OCI-LY7 (cell line): ENCODE measurements around the gene REST. TPM values are rescaled to one million over a fixed set of nuclear protein-coding genes. Genes with fewer than 3 reads are reported as not detected.

Experiments
- BruUV-seq: library from RNA; stranded (reverse); fragments of 400-500 nt; replicated peaks from 2 replicates; lab custom pipeline; 2021; lab: Mats Ljungman, UMichigan
- CTCF ChIA-PET: fragments of 300-600 bp; sonication (Branson Sonifier 250); formaldehyde crosslinking; loops from one replicate; lab custom pipeline; 2022; ENCODE audit warnings: antibody characterized with exemption; ENCODE audit not compliant: unreplicated experiment; lab: Charles Lee
- POLR2A ChIA-PET: fragments of 300-600 bp; sonication (Branson Sonifier 250); formaldehyde crosslinking; loops from one replicate; lab custom pipeline; 2022; ENCODE audit warnings: antibody characterized with exemption; lab: Charles Lee
- DNase-seq: peaks from one replicate; pipeline ENCODE4 v3.0.0-alpha.2; 2015; ENCODE audit warnings: low spot score
- H2AFZ ChIP-seq: fragments of 200-600 bp; sonication (generic), shearing (Covaris generic); 2 replicates; pipeline ENCODE4 v1.6.1; 2014; ENCODE audit warnings: mild to moderate bottlenecking, antibody characterized with exemption, low read length, moderate library complexity
- H3K27ac ChIP-seq: fragments of 200-600 bp; sonication (generic); 2 replicates; pipeline ENCODE4 v1.5.1; 2014; ENCODE audit warnings: mixed run types, low read depth, mild to moderate bottlenecking, moderate library complexity, low read length, inconsistent platforms; ENCODE audit not compliant: poor library complexity, severe bottlenecking
- H3K36me3 ChIP-seq: fragments of 200-600 bp; sonication (generic); 2 replicates; pipeline ENCODE4 v1.6.1; 2014; ENCODE audit warnings: mild to moderate bottlenecking, antibody characterized with exemption, low read length, moderate library complexity, mixed read lengths; ENCODE audit not compliant: insufficient read depth
- H3K4me1 ChIP-seq: fragments of 200-600 bp; sonication (generic); 2 replicates; pipeline ENCODE4 v1.5.1; 2014; ENCODE audit warnings: mild to moderate bottlenecking, low read length; ENCODE audit not compliant: insufficient read depth, poor library complexity, severe bottlenecking
- H3K4me2 ChIP-seq: fragments of 200-600 bp; sonication (generic); 2 replicates; pipeline ENCODE4 v1.6.1; 2014; ENCODE audit warnings: mild to moderate bottlenecking, low read length
- H3K4me3 ChIP-seq: fragments of 200-600 bp; sonication (generic); 2 replicates; pipeline ENCODE4 v1.5.1; 2014; ENCODE audit warnings: mild to moderate bottlenecking, low read depth, low read length; ENCODE audit not compliant: poor library complexity, severe bottlenecking
- H3K79me2 ChIP-seq: fragments of 200-600 bp; sonication (generic); 2 replicates; pipeline ENCODE4 v1.6.1; 2016; ENCODE audit warnings: low read depth, mild to moderate bottlenecking, low read length, moderate library complexity, mixed read lengths; ENCODE audit not compliant: insufficient read depth
- H3K9me2 ChIP-seq: fragments of 200-600 bp; sonication (generic); 2 replicates; pipeline ENCODE4 v1.6.1; 2016; ENCODE audit warnings: mild to moderate bottlenecking, low read length, mixed read lengths; ENCODE audit not compliant: insufficient read depth
- H3K9me3 ChIP-seq: fragments of 200-600 bp; sonication (generic); 2 replicates; pipeline ENCODE4 v1.6.1; 2014; ENCODE audit warnings: mild to moderate bottlenecking, mixed run types, low read length, mixed read lengths
- H4K20me1 ChIP-seq: fragments of 200-600 bp; sonication (generic); 2 replicates; pipeline ENCODE4 v1.6.1; 2014; ENCODE audit warnings: mild to moderate bottlenecking, antibody characterized with exemption, low read length, moderate library complexity, mixed read lengths; ENCODE audit not compliant: insufficient read depth
- CTCF ChIP-seq: fragments of 200-600 bp; sonication (generic); conservative IDR thresholded peaks from 2 replicates; pipeline ENCODE4 v1.5.1; 2014; ENCODE audit warnings: mild to moderate bottlenecking, antibody characterized with exemption, low read length, moderate library complexity, mixed read lengths
- EZH2phosphoT487 ChIP-seq: fragments of 200-600 bp; sonication (generic); IDR thresholded peaks from 2 replicates; pipeline ENCODE4 v1.6.1; 2018; ENCODE audit warnings: low read depth, borderline replicate concordance, mild to moderate bottlenecking, mixed run types, antibody characterized with exemption, low read length, moderate library complexity, mixed read lengths
- intact Hi-C: fragments of 100-400 bp; cut with micrococcal nuclease; formaldehyde crosslinking; loops from one replicate; pipeline ENCODE4 v1.10.0; 2022; ENCODE audit not compliant: unreplicated experiment
- total RNA-seq, 2 experiments: library from RNA; depleted of rRNA in 1 of 2; stranded (reverse); fragments of >200 nt in 1 of 2; shearing (Covaris generic) in 1 of 2; gene quantifications; 2 replicates each; pipeline ENCODE4 v1.2.3, GENCODE V29; 2014 to 2022

The REST gene
- total RNA-seq, 2 experiments from 2014 or later: 27.3 to 39.2 TPM

GRCh38 chr4:56909086-56909894 lies 1.6 kb downstream of the REST start:
- DNase-seq: peak; percentile 83
- BruUV-seq: no TSS peak

GRCh38 chr4:56910172-56910967 lies 2.7 kb downstream of the REST start:
- Histone ChIP-seq H3K36me3 (peaks cover 44% of the 10 kb centered on the region), H3K4me3 (peak overlapping the region; percentile 84), H3K27ac (peak overlapping the region; percentile 89), H2AFZ (peak overlapping the region; percentile 67; the same call in 1 of the 2 replicates), H3K4me1 (peaks cover 55% of the 10 kb centered on the region), H3K9me3 (no peaks in the 10 kb centered on the region), H3K79me2 (peaks cover 62% of the 10 kb centered on the region), H4K20me1 (no peaks in the 10 kb centered on the region), H3K9me2 (no peaks in the 10 kb centered on the region), H3K4me2 (peak overlapping the region; percentile 82)
- peak; percentile 16 for DNase-seq
- intact Hi-C loops: no loop called here
- POLR2A ChIA-PET: interaction anchor here (0.6 to 3.9 kb wide), 5 partner anchors 39 to 523 kb away, joined by 3 to 43 read pairs (median 3); partner anchors contain the start of genes AASDH, NOA1 and POLR2B
- TF ChIP-seq CTCF (no peak), EZH2phosphoT487 (no peak)
- no TSS peak for BruUV-seq
- CTCF ChIA-PET: no interaction called here

More at GRCh38 chr4:56909086-56909894, 1.6 kb downstream of the REST start:
- Histone ChIP-seq H4K20me1 (no peaks in the 10 kb centered on the region), H3K9me2 (no peaks in the 10 kb centered on the region), H3K79me2 (peaks cover 51% of the 10 kb centered on the region), H3K4me3 (peak overlapping the region; percentile 84), H2AFZ (peak overlapping the region; percentile 67; the same call in 1 of the 2 replicates), H3K4me2 (peak overlapping the region; percentile 82), H3K36me3 (peaks cover 34% of the 10 kb centered on the region), H3K4me1 (peaks cover 51% of the 10 kb centered on the region), H3K9me3 (no peaks in the 10 kb centered on the region), H3K27ac (peak overlapping the region; percentile 89)
- intact Hi-C loops: loop anchor here (1.0 to 5.0 kb wide), 4 partner anchors 68 to 962 kb away; partner anchors contain the start of genes AASDH, CEP135, NOA1 and PPAT
- TF ChIP-seq EZH2phosphoT487: no peak
- no peak for TF ChIP-seq CTCF
- POLR2A ChIA-PET: interaction anchor here (0.6 to 3.9 kb wide), 8 partner anchors 13 to 522 kb away, joined by 3 to 43 read pairs (median 3); partner anchors contain the start of genes AASDH, NOA1 and POLR2B
- CTCF ChIA-PET: no interaction called here
